HepG2 (cell line): ENCODE measurements around the gene PTPN5. TPM values are rescaled to one million over a fixed set of nuclear protein-coding genes. Genes with fewer than 3 reads are reported as not detected.

ENCODE experiments used
- DZIP1 ChIP-seq: sonication (generic); formaldehyde crosslinking; IDR thresholded peaks from 2 replicates; pipeline ENCODE4 v1.5.0; 2020; ENCODE audit warnings: mild to moderate bottlenecking, missing genetic modification reagents
- ETS1 ChIP-seq: sonication (generic); formaldehyde crosslinking; IDR thresholded peaks from 2 replicates; pipeline ENCODE4 v1.4.0; 2020; ENCODE audit warnings: missing genetic modification reagents
- ETV5 ChIP-seq: IDR thresholded peaks from 2 replicates; pipeline ENCODE4 v1.6.1; 2018; ENCODE audit warnings: missing biosample characterization, missing genetic modification reagents, inconsistent platforms, borderline replicate concordance
- GATAD2A ChIP-seq: IDR thresholded peaks from 2 replicates; pipeline ENCODE4 v1.6.1; 2016
- RBM22 ChIP-seq: fragments of 200-400 bp; formaldehyde crosslinking; optimal IDR thresholded peaks from 2 replicates; pipeline ENCODE3; 2017; ENCODE audit warnings: mild to moderate bottlenecking, low read length, moderate library complexity
- TBX3 ChIP-seq: fragments of 450-650 bp; IDR thresholded peaks from 2 replicates; pipeline ENCODE4 v1.6.1; 2017; ENCODE audit warnings: antibody characterized with exemption, mild to moderate bottlenecking, inconsistent platforms, borderline replicate concordance
- ZBED4 ChIP-seq: sonication (generic); formaldehyde crosslinking; IDR thresholded peaks from 2 replicates; pipeline ENCODE4 v1.4.0; 2020; ENCODE audit warnings: missing genetic modification reagents, borderline replicate concordance
- ZHX2 ChIP-seq, 2 experiments: sonication (generic) in 1 of 2; formaldehyde crosslinking in 1 of 2; IDR thresholded peaks; 2 replicates each; pipeline versions ENCODE4 v1.6.1 to v1.9.0; 2014 to 2022; ENCODE audit warnings: antibody characterized with exemption in 1 of 2, borderline replicate concordance in 1 of 2, inconsistent platforms in 1 of 2, low read depth in 1 of 2, missing genetic modification reagents in 1 of 2
- ZNF501 ChIP-seq: sonication (generic); formaldehyde crosslinking; IDR thresholded peaks from 2 replicates; pipeline ENCODE4 v1.5.1; 2020; ENCODE audit warnings: mild to moderate bottlenecking, moderate library complexity, missing genetic modification reagents
- ZNF770 ChIP-seq: sonication (generic); formaldehyde crosslinking; IDR thresholded peaks from 2 replicates; pipeline ENCODE4 v1.5.0; 2020; ENCODE audit warnings: mild to moderate bottlenecking, missing genetic modification reagents
- polyA plus RNA-seq, 8 experiments: library from polyadenylated mRNA; depleted of rRNA in 3 of 8; stranded (reverse) in 7 of 8; unstranded in 1 of 8; fragments of >200 nt; fragmentation: Illumina TruSeq in 4 of 8; extraction: Trizol in 4 of 8; gene quantifications; 2 replicates each; pipeline versions ENCODE4 v1.2.1 to v1.2.3, GENCODE V29; 2011 to 2016; ENCODE audit warnings: low read depth in 4 of 8, missing spikeins in 1 of 8, mixed read lengths in 1 of 8; ENCODE audit not compliant: insufficient read depth in 1 of 8
- total RNA-seq, 5 experiments: library from RNA; depleted of rRNA; stranded (reverse); fragments of >200 nt; fragmentation: Illumina TruSeq; extraction: Trizol; gene quantifications; 2 replicates each; pipeline ENCODE4 v1.2.3, GENCODE V29; 2016; ENCODE audit warnings: low read depth in 1 of 5

Gene PTPN5
- total and polyA plus RNA-seq, 2 of the 13 experiments (the other 11 are each of a cell fraction or from before 2014, with no cell fraction given) = not detected

GRCh38 chr11:18682466-18682865 lies 109.1 kb downstream of the PTPN5 start (continued):
- TF ChIP-seq ZHX2 (IDR thresholded peaks at IDR 0.05; ENCODE audit: low read depth) = no peak
- TF ChIP-seq ZHX2 (CRISPR knock-in tag; IDR thresholded peaks at IDR 0.05; ENCODE audit: borderline replicate concordance) = no peak
- TF ChIP-seq ZBED4 (CRISPR knock-in tag) = no peak
- no peak for TF ChIP-seq GATAD2A (CRISPR knock-in tag)
- no peak for TF ChIP-seq ETS1 (CRISPR knock-in tag)
- no peak for TF ChIP-seq ZNF501 (CRISPR knock-in tag)
- TF ChIP-seq ZNF770 (CRISPR knock-in tag) = no peak
- TF ChIP-seq DZIP1 (CRISPR knock-in tag) = no peak
- TF ChIP-seq TBX3 = no peak
- no peak for TF ChIP-seq ETV5 (CRISPR knock-in tag)
- no peak for TF ChIP-seq RBM22
- TF ChIP-seq, all 625 proteins: peak for 0
